SU-DHL-6 (cell line): Measurements from ENCODE around the gene FLRT2.

ENCODE experiments used
- EZH2phosphoT487 ChIP-seq: fragments of 200-600 bp; sonication (generic), shearing (Covaris generic); conservative IDR thresholded peaks from 2 replicates; pipeline ENCODE4 v1.6.1; 2018; ENCODE audit warnings: mild to moderate bottlenecking, antibody characterized with exemption, low read length, moderate library complexity, mixed read lengths
- TF ChIP-seq, protein P1 (sequence below): fragments of 200-600 bp; sonication (generic); IDR thresholded peaks from one replicate; pipeline ENCODE4 v1.5.1; 2017; ENCODE audit warnings: antibody characterized with exemption, mild to moderate bottlenecking, low read length, moderate library complexity; ENCODE audit not compliant: insufficient read depth, poor library complexity, severe bottlenecking

DNA sequence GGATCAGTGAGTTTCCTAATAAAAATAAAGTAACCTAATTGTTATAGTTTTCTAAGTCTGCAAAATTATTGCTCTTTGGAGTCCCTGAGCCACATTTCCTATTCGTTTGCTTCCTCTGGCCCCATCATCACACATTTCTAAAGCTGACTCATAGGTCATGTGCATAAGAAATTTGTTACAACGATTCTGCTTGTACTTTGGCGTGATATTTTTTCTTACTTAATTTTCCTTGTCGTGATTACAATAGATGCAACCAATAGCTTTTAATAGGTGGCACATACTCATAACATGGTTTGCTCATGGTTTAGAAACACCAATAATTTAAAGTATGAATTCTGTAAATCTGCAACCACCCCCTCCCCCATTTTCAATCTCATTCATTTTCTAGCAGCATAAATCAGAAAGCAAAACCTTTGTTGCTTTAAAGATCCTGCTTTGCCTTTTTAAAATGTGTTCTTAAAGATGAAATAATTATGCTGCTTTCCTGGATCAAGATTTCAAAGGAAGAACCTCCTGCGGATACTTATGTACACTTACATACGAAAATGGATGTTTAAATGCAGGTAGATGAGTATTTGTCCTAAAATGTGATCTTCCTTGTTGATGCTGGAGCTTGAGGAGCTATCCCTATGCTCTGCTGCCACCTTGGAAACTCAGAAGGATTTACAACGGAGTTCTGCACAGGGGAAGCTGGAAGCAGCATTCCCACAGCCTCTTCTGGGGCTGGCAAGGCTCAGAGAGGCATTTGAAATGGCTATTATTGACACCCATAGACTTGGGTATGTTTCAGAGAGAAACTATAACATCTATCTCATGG, 1.7 kb upstream of the FLRT2 start:
- TF ChIP-seq, protein P1, sequence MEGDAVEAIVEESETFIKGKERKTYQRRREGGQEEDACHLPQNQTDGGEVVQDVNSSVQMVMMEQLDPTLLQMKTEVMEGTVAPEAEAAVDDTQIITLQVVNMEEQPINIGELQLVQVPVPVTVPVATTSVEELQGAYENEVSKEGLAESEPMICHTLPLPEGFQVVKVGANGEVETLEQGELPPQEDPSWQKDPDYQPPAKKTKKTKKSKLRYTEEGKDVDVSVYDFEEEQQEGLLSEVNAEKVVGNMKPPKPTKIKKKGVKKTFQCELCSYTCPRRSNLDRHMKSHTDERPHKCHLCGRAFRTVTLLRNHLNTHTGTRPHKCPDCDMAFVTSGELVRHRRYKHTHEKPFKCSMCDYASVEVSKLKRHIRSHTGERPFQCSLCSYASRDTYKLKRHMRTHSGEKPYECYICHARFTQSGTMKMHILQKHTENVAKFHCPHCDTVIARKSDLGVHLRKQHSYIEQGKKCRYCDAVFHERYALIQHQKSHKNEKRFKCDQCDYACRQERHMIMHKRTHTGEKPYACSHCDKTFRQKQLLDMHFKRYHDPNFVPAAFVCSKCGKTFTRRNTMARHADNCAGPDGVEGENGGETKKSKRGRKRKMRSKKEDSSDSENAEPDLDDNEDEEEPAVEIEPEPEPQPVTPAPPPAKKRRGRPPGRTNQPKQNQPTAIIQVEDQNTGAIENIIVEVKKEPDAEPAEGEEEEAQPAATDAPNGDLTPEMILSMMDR: no peak
- TF ChIP-seq EZH2phosphoT487: no peak
